HG02840 (cell line): ENCODE results near the gene MEIG1.
"Not testable (repeated sequence)": the region's sequence is repeated elsewhere in the genome, so short reads cannot be mapped to it uniquely, and the experiment has no call there.

ENCODE experiments used
- ATAC-seq: cut with Tn5 transposase; IDR thresholded peaks from one replicate; pipeline ENCODE4 v1.9.1; 2021; ENCODE audit warnings: mild to moderate bottlenecking, moderate library complexity, moderate number of reproducible peaks; ENCODE audit not compliant: unreplicated experiment, low FRiP score

The MEIG1 gene

DNA sequence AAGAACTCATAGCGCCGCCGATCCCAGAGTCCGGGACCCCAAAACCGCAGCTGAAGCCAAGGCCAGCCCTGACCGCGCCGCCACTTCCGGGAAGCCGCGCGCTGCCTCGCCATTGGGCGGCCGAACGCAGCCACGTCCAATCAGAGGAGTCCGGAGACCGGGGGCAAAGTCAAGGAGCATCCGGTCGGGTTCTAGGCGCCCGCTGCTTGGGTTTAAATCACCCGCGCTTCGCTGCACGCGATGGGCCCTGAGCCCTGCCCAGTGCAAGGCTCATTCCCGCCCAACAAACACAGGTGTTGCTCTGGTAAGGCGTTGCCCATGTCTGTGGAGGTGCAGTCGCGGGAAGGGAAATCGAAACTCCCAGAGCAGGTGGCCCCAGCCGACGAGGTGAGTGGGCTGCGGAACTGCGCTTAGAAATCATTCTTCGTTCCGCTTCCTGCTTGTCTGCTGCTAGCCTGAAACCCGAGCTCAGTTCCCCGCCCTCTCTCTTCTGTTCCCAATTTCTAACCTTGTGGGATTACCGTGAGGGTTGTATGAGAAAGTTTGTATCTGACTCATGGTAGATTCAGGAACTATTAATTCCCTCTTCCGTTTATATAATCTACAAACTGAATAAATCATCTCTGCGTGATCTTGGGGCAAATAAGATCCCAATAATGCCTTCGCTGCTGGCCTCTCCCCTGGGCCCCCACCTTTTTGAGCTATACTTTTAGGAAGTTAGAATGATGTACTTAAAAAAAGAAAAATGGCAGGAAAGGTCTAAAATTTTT, 5.0 kb upstream of the MEIG1 start, which contains the start of gene DCLRE1C:
Gene DCLRE1C, minus strand, starts transcription at position 96 of the 770 bp plus-strand sequence. Its CDS starts 86 bp downstream, at position 10.
- ATAC-seq = peak; percentile 70

DNA sequence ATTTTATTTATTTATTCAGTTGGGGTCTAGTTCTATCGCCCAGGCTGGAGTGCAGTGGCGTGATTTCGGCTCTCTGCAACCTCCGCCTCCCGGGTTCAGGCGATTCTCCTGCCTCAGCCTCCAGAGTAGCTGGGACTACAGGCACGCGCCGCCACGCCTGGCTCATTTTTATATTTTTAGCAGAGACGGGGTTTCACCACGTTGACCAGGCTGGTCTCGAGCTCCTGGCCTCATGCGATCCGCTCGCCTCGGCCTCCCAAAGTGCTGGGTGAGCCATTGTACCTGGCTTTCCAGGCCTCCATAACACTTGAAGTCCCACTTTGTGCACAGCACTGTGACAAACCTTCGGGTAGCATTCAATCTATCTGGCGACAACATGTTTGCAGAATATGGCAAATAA, 4.3 kb upstream of the MEIG1 start:
- no peak for ATAC-seq

DNA sequence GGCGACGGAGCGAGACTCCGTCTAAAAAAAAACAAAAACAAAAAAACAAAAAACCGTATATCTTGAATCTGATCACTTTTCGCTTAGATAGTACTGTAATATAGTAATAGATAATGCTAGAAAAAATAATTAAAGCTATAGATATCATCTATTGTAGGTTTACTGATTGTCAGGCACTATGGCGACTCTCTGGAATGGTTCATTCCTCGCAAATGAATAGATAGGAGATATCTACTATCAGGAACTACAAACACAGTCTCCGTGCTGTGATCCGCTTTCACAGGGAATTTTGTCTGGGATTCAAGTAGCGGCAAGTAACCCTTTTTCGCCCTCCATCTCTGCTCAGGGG, 342 bp upstream of the MEIG1 start:
- ATAC-seq = no peak

GRCh38 chr10:14967897-14968296, 8.7 kb downstream of the MEIG1 start:
- no peak for ATAC-seq

- ATAC-seq = no peak
These were observed 12.8 kb downstream of the MEIG1 start for GRCh38 chr10:14971867-14972448.

DNA sequence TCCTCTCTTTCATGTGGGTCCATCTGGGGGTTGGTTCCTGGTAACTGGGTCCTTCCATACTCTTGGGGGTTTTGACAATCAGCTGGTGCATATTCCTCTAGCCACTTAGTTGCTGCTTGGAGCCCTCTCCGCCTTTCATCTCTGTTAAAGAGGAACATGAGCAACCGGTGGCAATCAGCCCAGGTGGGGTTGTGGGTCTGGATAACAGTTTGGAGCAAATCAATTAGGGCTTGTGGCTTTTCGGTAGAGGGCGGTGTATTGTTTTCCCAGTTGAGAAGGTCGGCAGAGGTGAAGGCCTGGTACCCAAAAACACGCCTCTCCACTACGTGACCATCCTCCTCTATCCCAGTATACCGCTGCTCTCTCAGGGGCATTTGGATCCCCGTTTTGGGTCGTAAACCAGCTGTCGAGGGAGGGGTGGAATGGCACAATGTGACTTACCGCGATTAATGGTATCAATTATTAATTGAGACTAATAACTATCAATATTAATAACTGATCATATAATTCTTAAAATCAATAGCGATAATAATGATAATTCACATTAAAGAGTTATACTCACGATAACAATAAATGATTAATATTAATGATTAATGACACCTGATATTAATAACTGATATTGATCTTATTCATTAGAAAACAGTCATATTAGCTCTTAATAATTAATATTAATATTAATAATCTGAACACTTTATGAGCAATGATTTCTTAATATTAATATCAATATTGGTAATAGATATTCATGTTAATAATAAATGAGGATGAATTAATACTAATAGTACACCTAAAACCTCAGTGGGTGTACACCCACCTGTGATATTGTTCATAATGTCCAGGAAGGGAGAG, 15.2 kb downstream of the MEIG1 start:
- not testable (repeated sequence) for ATAC-seq

- ATAC-seq = no peak
These were observed 16.6 kb downstream of the MEIG1 start for GRCh38 chr10:14975672-14976273.

DNA sequence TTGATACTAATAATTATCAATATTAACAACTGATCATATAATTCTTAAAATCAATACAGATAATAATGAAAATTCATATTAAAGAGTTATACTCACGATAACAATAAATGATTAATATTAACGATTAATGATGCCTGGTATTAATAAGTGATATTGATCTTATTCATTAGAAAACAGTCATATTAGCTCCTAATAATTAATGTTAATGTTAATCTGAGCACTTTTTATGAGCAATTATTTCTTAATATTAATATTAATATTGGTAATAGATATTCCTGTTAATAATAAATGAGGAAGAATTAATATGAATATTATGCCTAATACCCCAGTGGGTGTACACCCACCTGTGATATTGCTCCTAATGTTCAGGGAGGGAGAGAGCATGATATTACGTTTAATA, 23.6 kb downstream of the MEIG1 start:
- ATAC-seq = no peak

GRCh38 chr10:14989552-14989951, 30.4 kb downstream of the MEIG1 start:
- not testable (repeated sequence) for ATAC-seq

GRCh38 chr10:14991035-14991749, 32.0 kb downstream of the MEIG1 start:
- not testable (repeated sequence) for ATAC-seq

DNA sequence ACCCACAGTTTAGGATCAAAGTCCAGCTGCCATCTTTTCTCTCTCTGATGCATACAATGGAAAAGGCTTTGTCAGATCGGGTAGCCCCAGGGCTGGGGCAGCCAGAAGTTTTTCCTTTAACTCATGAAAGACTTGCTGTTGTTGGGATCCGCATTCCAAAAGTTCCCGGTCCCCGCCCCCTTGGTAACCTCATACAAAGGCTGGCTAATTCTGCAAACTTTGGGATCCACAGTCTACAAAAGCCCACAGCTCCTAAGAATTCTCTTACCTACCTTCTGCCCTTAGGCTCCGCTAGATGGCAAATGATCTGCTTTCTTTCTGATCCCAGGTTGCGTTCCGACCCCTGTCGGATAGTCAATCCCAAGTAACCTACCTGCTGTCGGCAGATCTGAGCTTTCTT, 33.1 kb downstream of the MEIG1 start:
- not testable (repeated sequence) for ATAC-seq

GRCh38 chr10:14993500-14994455, 34.6 kb downstream of the MEIG1 start:
- not testable (repeated sequence) for ATAC-seq

GRCh38 chr10:14995964-14996565, 36.9 kb downstream of the MEIG1 start:
- no peak for ATAC-seq

DNA sequence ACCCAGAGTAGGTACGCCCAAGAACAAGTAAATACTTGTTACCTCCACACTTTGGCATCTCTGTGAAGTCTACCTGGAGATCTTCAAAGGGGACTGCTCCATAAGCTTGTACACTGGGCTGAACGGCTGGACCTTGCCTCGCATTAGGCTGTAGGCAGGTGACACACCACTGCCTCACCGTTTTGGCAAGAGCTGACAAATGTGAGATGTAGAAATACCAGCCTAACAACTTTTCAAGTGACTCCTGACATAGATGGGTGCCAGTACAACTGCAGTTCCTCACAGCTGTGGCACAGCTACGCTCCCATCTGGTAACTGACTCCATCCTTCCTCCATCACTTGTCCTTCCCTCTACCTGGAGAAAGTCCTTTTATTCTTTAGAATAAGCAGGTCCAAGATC, 54.3 kb downstream of the MEIG1 start:
- ATAC-seq = not testable (repeated sequence)

DNA sequence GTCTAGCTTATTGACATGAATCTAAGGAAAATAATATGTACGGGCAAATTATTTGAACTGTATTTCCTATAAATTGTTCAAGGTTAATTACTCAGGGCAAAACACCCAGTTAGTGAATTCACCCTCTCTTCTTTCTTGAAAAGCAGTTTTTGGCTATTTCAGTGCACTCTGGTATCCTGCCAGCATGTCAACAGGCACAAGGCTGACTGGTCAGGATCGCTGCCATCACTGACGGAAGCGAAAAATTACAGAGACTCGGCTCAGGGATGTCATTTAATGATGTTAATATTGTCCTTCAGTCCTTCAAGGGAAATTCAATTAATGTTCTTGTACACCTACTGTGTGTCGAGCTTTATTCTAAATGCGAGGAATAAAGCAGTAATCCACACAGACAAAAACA, 56.3 kb downstream of the MEIG1 start:
- no peak for ATAC-seq

- not testable (repeated sequence) for ATAC-seq
These were observed 61.8 kb downstream of the MEIG1 start for GRCh38 chr10:15020966-15021365.
